K562 (cell line): ENCODE measurements around the gene FAM114A2. TPM values are rescaled to one million over a fixed set of nuclear protein-coding genes. Genes with fewer than 3 reads are reported as not detected.

Experiments used
- C11orf30 ChIP-seq: fragments of 450-650 bp; IDR thresholded peaks from 2 replicates; pipeline ENCODE4 v1.6.1; 2016; ENCODE audit warnings: low read depth, mild to moderate bottlenecking
- CTBP1 ChIP-seq: fragments of 450-650 bp; IDR thresholded peaks from 2 replicates; pipeline ENCODE4 v1.6.1; 2016; ENCODE audit warnings: borderline replicate concordance
- ELF1 ChIP-seq: fragments of 200-800 bp; sonication (Bioruptor generic); IDR thresholded peaks from 2 replicates; pipeline ENCODE4 v1.6.1; 2016; ENCODE audit warnings: missing genetic modification characterization, missing compliant biosample characterization
- GATA2 ChIP-seq: sonication (generic); formaldehyde crosslinking; IDR thresholded peaks from 2 replicates; pipeline ENCODE4 v1.4.0; 2020; ENCODE audit warnings: mild to moderate bottlenecking, missing genetic modification reagents
- MEIS2 ChIP-seq: fragments of 450-650 bp; IDR thresholded peaks from 2 replicates; pipeline ENCODE4 v1.6.1; 2014; ENCODE audit warnings: mild to moderate bottlenecking; ENCODE audit not compliant: partially characterized antibody
- MXD1 ChIP-seq: fragments of 250-450 bp; sonication (Bioruptor Pico); IDR thresholded peaks from 2 replicates; pipeline ENCODE4 v1.8.0; 2021; ENCODE audit warnings: borderline replicate concordance, mild to moderate bottlenecking, moderate library complexity; ENCODE audit not compliant: poor library complexity, severe bottlenecking
- PCBP2 ChIP-seq: fragments of 200-400 bp; formaldehyde crosslinking; IDR thresholded peaks from 2 replicates; pipeline ENCODE4 v1.6.1; 2018; ENCODE audit warnings: low read length, low read depth, mild to moderate bottlenecking, moderate library complexity; ENCODE audit not compliant: poor library complexity, severe bottlenecking
- RBM15 ChIP-seq: fragments of 200-400 bp; formaldehyde crosslinking; IDR thresholded peaks from 2 replicates; pipeline ENCODE4 v1.6.1; 2018; ENCODE audit warnings: mild to moderate bottlenecking, low read length, moderate library complexity; ENCODE audit not compliant: insufficient read depth
- RBM22 ChIP-seq: fragments of 200-400 bp; formaldehyde crosslinking; IDR thresholded peaks from 2 replicates; pipeline ENCODE4 v1.6.1; 2018; ENCODE audit warnings: low read length, low read depth; ENCODE audit not compliant: poor library complexity, severe bottlenecking
- RBM25 ChIP-seq: fragments of 200-400 bp; formaldehyde crosslinking; IDR thresholded peaks from 2 replicates; pipeline ENCODE4 v1.6.1; 2018; ENCODE audit warnings: low read length, low read depth, moderate library complexity; ENCODE audit not compliant: severe bottlenecking
- TBP ChIP-seq: optimal IDR thresholded peaks from 2 replicates; pipeline ENCODE3; 2011; ENCODE audit warnings: low read depth, low read length, improper control_type of control experiment
- TCF7 ChIP-seq: sonication (generic); IDR thresholded peaks from 2 replicates; pipeline ENCODE4 v1.6.1; 2016; ENCODE audit warnings: antibody characterized with exemption, borderline replicate concordance
- THAP7 ChIP-seq: fragments of 250-450 bp; sonication (Bioruptor Pico); IDR thresholded peaks from 2 replicates; pipeline ENCODE4 v1.5.0; 2021
- XRCC3 ChIP-seq: fragments of 450-650 bp; IDR thresholded peaks from 2 replicates; pipeline ENCODE4 v1.6.1; 2017; ENCODE audit warnings: mild to moderate bottlenecking, moderate library complexity
- ZC3H8 ChIP-seq: fragments of 450-650 bp; IDR thresholded peaks from 2 replicates; pipeline ENCODE4 v1.6.1; 2017
- ZNF134 ChIP-seq: fragments of 250-450 bp; sonication (Bioruptor Pico); conservative IDR thresholded peaks from 2 replicates; pipeline ENCODE4 v1.4.0; 2020
- ZNF217 ChIP-seq: sonication (generic); formaldehyde crosslinking; IDR thresholded peaks from 2 replicates; pipeline ENCODE4 v1.8.0; 2022; ENCODE audit warnings: mild to moderate bottlenecking, missing genetic modification reagents
- polyA plus RNA-seq, 8 experiments: library from polyadenylated mRNA; depleted of rRNA in 4 of 8; stranded (reverse) in 5 of 8; unstranded in 3 of 8; fragments of >200 nt; fragmentation: Nextera tagmentation in 2 of 8; fragmentation: Illumina TruSeq in 1 of 8; extraction: Ambion mirVana in 2 of 8; extraction: Trizol in 1 of 8; gene quantifications; 2 replicates each; pipeline versions ENCODE4 v1.2.1 to v1.2.3, GENCODE V29; 2011 to 2014; ENCODE audit warnings: inconsistent platforms in 1 of 8, missing spikeins in 1 of 8
- total RNA-seq, 7 experiments: library from RNA; depleted of rRNA in 6 of 7; stranded (reverse); fragments of >200 nt in 6 of 7; fragmentation: Illumina TruSeq in 2 of 7; extraction: Trizol in 2 of 7; gene quantifications; 2 replicates each; pipeline versions ENCODE4 v1.2.1 to v1.2.3, GENCODE V29; 2011 to 2021; ENCODE audit warnings: low replicate concordance in 1 of 7
- TF ChIP-seq, protein P1 (sequence below): conservative IDR thresholded peaks from 2 replicates; pipeline ENCODE4 v1.6.1; 2011; ENCODE audit warnings: low read depth, mild to moderate bottlenecking, low read length; ENCODE audit not compliant: control insufficient read depth
- TF ChIP-seq, protein P2 (sequence below), 2 experiments: IDR thresholded peaks in 1 of 2; conservative IDR thresholded peaks in 1 of 2; 2 replicates each; pipeline ENCODE4 v1.6.1; 2016; ENCODE audit warnings: low read depth in 2 of 2, mild to moderate bottlenecking in 1 of 2, missing compliant biosample characterization in 1 of 2, missing genetic modification characterization in 1 of 2, moderate library complexity in 1 of 2

The FAM114A2 gene
- total and polyA plus RNA-seq, 9 of the 15 experiments (the other 6 are each of a cell fraction or from before 2014, with no cell fraction given): 14.4 to 28.1 (median 21.2) TPM

DNA sequence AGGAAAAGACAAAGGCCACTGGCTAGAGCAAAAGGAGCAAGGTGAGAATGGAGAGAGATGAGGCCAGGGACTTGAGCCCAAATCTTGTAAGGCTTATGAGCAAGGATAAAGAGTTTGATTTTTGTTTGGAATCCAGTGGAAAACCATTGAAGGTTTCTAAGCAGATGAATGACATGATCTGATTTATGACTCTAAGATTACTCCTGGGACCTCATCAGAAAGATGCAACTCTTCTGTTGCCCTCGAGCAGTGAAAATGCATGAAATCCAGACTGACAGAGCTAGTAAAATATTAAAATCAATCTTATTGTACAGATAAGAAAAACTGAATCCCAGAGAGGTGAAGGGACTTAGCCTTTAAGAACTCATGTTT lies 734 bp upstream of the FAM114A2 start (continued):
- TF ChIP-seq GATA2 (no peak), ZNF134 (CRISPR knock-in tag) (no peak), TCF7 (no peak), THAP7 (no peak), MXD1 (no peak), RBM15 (no peak), C11orf30 (no peak), CTBP1 (no peak), MEIS2 (peak; percentile 74), ELF1 (no peak), RBM22 (no peak), RBM25 (no peak), XRCC3 (no peak), TBP (no peak), PCBP2 (no peak), ZNF217 (CRISPR knock-in tag) (no peak), ZC3H8 (no peak)
- TF ChIP-seq, protein P1, sequence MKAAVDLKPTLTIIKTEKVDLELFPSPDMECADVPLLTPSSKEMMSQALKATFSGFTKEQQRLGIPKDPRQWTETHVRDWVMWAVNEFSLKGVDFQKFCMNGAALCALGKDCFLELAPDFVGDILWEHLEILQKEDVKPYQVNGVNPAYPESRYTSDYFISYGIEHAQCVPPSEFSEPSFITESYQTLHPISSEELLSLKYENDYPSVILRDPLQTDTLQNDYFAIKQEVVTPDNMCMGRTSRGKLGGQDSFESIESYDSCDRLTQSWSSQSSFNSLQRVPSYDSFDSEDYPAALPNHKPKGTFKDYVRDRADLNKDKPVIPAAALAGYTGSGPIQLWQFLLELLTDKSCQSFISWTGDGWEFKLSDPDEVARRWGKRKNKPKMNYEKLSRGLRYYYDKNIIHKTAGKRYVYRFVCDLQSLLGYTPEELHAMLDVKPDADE: no peak
- TF ChIP-seq, protein P2, sequence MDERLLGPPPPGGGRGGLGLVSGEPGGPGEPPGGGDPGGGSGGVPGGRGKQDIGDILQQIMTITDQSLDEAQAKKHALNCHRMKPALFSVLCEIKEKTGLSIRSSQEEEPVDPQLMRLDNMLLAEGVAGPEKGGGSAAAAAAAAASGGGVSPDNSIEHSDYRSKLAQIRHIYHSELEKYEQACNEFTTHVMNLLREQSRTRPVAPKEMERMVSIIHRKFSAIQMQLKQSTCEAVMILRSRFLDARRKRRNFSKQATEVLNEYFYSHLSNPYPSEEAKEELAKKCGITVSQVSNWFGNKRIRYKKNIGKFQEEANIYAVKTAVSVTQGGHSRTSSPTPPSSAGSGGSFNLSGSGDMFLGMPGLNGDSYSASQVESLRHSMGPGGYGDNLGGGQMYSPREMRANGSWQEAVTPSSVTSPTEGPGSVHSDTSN (CRISPR knock-in tag; IDR thresholded peaks at IDR 0.05; ENCODE audit: low read depth): no peak
- TF ChIP-seq, protein P2 (tag; conservative IDR thresholded peaks at IDR 0.05; ENCODE audit: low read depth): peak; percentile 59; the same call in 1 of the 2 replicates
